ENCODE results near the gene RAD51. TPM values are rescaled to one million over a fixed set of nuclear protein-coding genes. Genes with fewer than 3 reads are reported as not detected.

RAD51 gene
- total RNA-seq, 1 experiment from 2014 or later: 47.0 TPM

- no peaks in the 10 kb centered on the region for H3K27me3 ChIP-seq (replicated peaks; ENCODE audit: control insufficient read depth, insufficient read depth, low read length)
- H3K4me3 ChIP-seq (ENCODE audit: low read depth, low read length): no peak overlapping the region
- no peak overlapping the region for H3K27ac Mint-ChIP-seq (ENCODE audit: unreplicated experiment)
- BruUV-seq (replicated peaks): no TSS peak
- H3K9me3 Mint-ChIP-seq (ENCODE audit: unreplicated experiment): no peaks in the 10 kb centered on the region
- ChIA-PET CTCF (no interaction called here), POLR2A (no interaction called here)
- TF ChIP-seq CTCF (IDR thresholded peaks at IDR 0.05; ENCODE audit: insufficient read depth in 1 of 2, low read depth in 1 of 2, low read length in 1 of 2, severe bottlenecking in 1 of 2, unreplicated experiment in 1 of 2): no peak
- H3K4me3 Mint-ChIP-seq (ENCODE audit: unreplicated experiment): no peak overlapping the region
- no peak for DNase-seq
- no peaks in the 10 kb centered on the region for H3K27me3 Mint-ChIP-seq (ENCODE audit: insufficient read depth, unreplicated experiment)
- H3K36me3 Mint-ChIP-seq (ENCODE audit: insufficient read depth, unreplicated experiment): peaks cover 54% of the 10 kb centered on the region
- H3K9me3 ChIP-seq: no peaks in the 10 kb centered on the region
- intact Hi-C loops (cut with micrococcal nuclease; ENCODE audit: unreplicated experiment): no loop called here
- H3K36me3 ChIP-seq (ENCODE audit: control insufficient read depth, insufficient read depth, low read length): no peaks in the 10 kb centered on the region
- peaks cover 6% of the 10 kb centered on the region for H3K4me1 Mint-ChIP-seq (ENCODE audit: low read depth, unreplicated experiment)
- H3K4me1 ChIP-seq: no peaks in the 10 kb centered on the region
These were observed 21.2 kb downstream of the RAD51 start for GRCh38 chr15:40716165-40716564.

GRCh38 chr15:40721701-40722100 is 26.7 kb downstream of the RAD51 start:
- ChIA-PET POLR2A (interaction anchor here (0.6 kb wide), 1 partner anchor 9 kb away, joined by 4 read pairs; no protein-coding TSS in a partner anchor), CTCF (no interaction called here)
- Mint-ChIP-seq H3K27ac (ENCODE audit: unreplicated experiment) (no peak overlapping the region), H3K4me3 (ENCODE audit: unreplicated experiment) (no peak overlapping the region), H3K9me3 (ENCODE audit: unreplicated experiment) (no peaks in the 10 kb centered on the region), H3K4me1 (ENCODE audit: low read depth, unreplicated experiment) (no peaks in the 10 kb centered on the region), H3K27me3 (ENCODE audit: insufficient read depth, unreplicated experiment) (no peaks in the 10 kb centered on the region), H3K36me3 (ENCODE audit: insufficient read depth, unreplicated experiment) (peaks cover 47% of the 10 kb centered on the region)
- BruUV-seq (replicated peaks): no TSS peak
- DNase-seq: no peak
- Histone ChIP-seq H3K27me3 (replicated peaks; ENCODE audit: control insufficient read depth, insufficient read depth, low read length) (no peaks in the 10 kb centered on the region), H3K9me3 (no peaks in the 10 kb centered on the region), H3K36me3 (ENCODE audit: control insufficient read depth, insufficient read depth, low read length) (no peaks in the 10 kb centered on the region), H3K4me1 (no peaks in the 10 kb centered on the region), H3K4me3 (ENCODE audit: low read depth, low read length) (no peak overlapping the region)
- no peak for TF ChIP-seq CTCF (IDR thresholded peaks at IDR 0.05; ENCODE audit: insufficient read depth in 1 of 2, low read depth in 1 of 2, low read length in 1 of 2, severe bottlenecking in 1 of 2, unreplicated experiment in 1 of 2)
- intact Hi-C loops (cut with micrococcal nuclease; ENCODE audit: unreplicated experiment): no loop called here

- no TSS peak for BruUV-seq (replicated peaks)
- H3K4me3 Mint-ChIP-seq (ENCODE audit: unreplicated experiment): no peak overlapping the region
- Histone ChIP-seq H3K4me1 (no peaks in the 10 kb centered on the region), H3K9me3 (no peaks in the 10 kb centered on the region), H3K36me3 (ENCODE audit: control insufficient read depth, insufficient read depth, low read length) (no peaks in the 10 kb centered on the region), H3K27me3 (replicated peaks; ENCODE audit: control insufficient read depth, insufficient read depth, low read length) (no peaks in the 10 kb centered on the region), H3K4me3 (ENCODE audit: low read depth, low read length) (no peak overlapping the region)
- no peak for TF ChIP-seq CTCF (IDR thresholded peaks at IDR 0.05; ENCODE audit: insufficient read depth in 1 of 2, low read depth in 1 of 2, low read length in 1 of 2, severe bottlenecking in 1 of 2, unreplicated experiment in 1 of 2)
- H3K27me3 Mint-ChIP-seq (ENCODE audit: insufficient read depth, unreplicated experiment): no peaks in the 10 kb centered on the region
- intact Hi-C loops (cut with micrococcal nuclease; ENCODE audit: unreplicated experiment): no loop called here
- no peaks in the 10 kb centered on the region for H3K4me1 Mint-ChIP-seq (ENCODE audit: low read depth, unreplicated experiment)
- no peaks in the 10 kb centered on the region for H3K9me3 Mint-ChIP-seq (ENCODE audit: unreplicated experiment)
- ChIA-PET POLR2A (no interaction called here), CTCF (no interaction called here)
- DNase-seq: no peak
- H3K36me3 Mint-ChIP-seq (ENCODE audit: insufficient read depth, unreplicated experiment): peaks cover 48% of the 10 kb centered on the region
- H3K27ac Mint-ChIP-seq (ENCODE audit: unreplicated experiment): no peak overlapping the region
These were observed 27.4 kb downstream of the RAD51 start for GRCh38 chr15:40722354-40722753.
